K562 (cell line): ENCODE data around the gene GABARAPL2. TPM values are rescaled to one million over a fixed set of nuclear protein-coding genes. Genes with fewer than 3 reads are reported as not detected.

Source experiments
- ATF4 ChIP-seq: fragments of 450-650 bp; formaldehyde crosslinking; IDR thresholded peaks from 2 replicates; pipeline ENCODE4 v1.4.0; 2022; ENCODE audit warnings: mild to moderate bottlenecking, moderate library complexity
- CHD1 ChIP-seq: fragments of 200-600 bp; sonication (generic); IDR thresholded peaks from one replicate; pipeline ENCODE4 v1.6.1; 2012; ENCODE audit warnings: mild to moderate bottlenecking, moderate library complexity, low read length, inconsistent platforms
- CREB1 ChIP-seq, 2 experiments: sonication (generic) in 1 of 2; formaldehyde crosslinking in 1 of 2; IDR thresholded peaks; 2 replicates each; pipeline versions ENCODE4 v1.6.1 to v1.8.0; 2012 to 2022; ENCODE audit warnings: inconsistent platforms in 1 of 2, mild to moderate bottlenecking in 1 of 2, missing genetic modification reagents in 1 of 2, moderate library complexity in 1 of 2
- CSDE1 ChIP-seq, 2 experiments: fragments of 450-650 bp; IDR thresholded peaks; 2 replicates each; pipeline ENCODE4 v1.6.1; 2016; ENCODE audit warnings: mild to moderate bottlenecking in 1 of 2
- FOXK2 ChIP-seq, 2 experiments: fragments of 450-650 bp; IDR thresholded peaks in 1 of 2; conservative IDR thresholded peaks in 1 of 2; 2 replicates each; pipeline ENCODE4 v1.6.1; 2016; ENCODE audit warnings: low read depth in 2 of 2, mild to moderate bottlenecking in 1 of 2
- GMEB1 ChIP-seq: fragments of 250-450 bp; sonication (Bioruptor Pico); IDR thresholded peaks from 2 replicates; pipeline ENCODE4 v1.4.0; 2020; ENCODE audit warnings: mild to moderate bottlenecking
- HMBOX1 ChIP-seq: sonication (generic); IDR thresholded peaks from 2 replicates; pipeline ENCODE4 v1.6.1; 2016
- ILK ChIP-seq: fragments of 450-650 bp; IDR thresholded peaks from 2 replicates; pipeline ENCODE4 v1.6.1; 2016; ENCODE audit warnings: missing genetic modification characterization, low read depth, mild to moderate bottlenecking, missing compliant biosample characterization, moderate library complexity, borderline replicate concordance
- MBD1 ChIP-seq: fragments of 250-450 bp; sonication (Bioruptor Pico); IDR thresholded peaks from 2 replicates; pipeline ENCODE4 v1.8.0; 2022; ENCODE audit warnings: inconsistent platforms
- MXI1 ChIP-seq: IDR thresholded peaks from 2 replicates; pipeline ENCODE4 v1.6.1; 2011; ENCODE audit warnings: low read depth, mild to moderate bottlenecking, improper control_type of control experiment, low read length
- MYBL2 ChIP-seq, 2 experiments: fragments of 450-650 bp in 1 of 2; sonication (generic) in 1 of 2; formaldehyde crosslinking in 1 of 2; IDR thresholded peaks; 2 replicates each; pipeline versions ENCODE4 v1.6.1 to v1.8.1; 2017 to 2022; ENCODE audit warnings: borderline replicate concordance in 1 of 2, inconsistent platforms in 1 of 2, low read depth in 1 of 2, mild to moderate bottlenecking in 1 of 2, missing genetic modification reagents in 1 of 2, moderate library complexity in 1 of 2
- PHB ChIP-seq: fragments of 250-450 bp; sonication (Bioruptor Pico); IDR thresholded peaks from 2 replicates; pipeline ENCODE4 v1.5.0; 2021
- SRF ChIP-seq, 2 experiments: fragments of 250-450, 450-650 bp in 1 of 2; sonication (Bioruptor Pico) in 1 of 2; sonication (generic) in 1 of 2; formaldehyde crosslinking; IDR thresholded peaks; 2 replicates each; pipeline versions ENCODE4 v1.5.0 to v1.5.1; 2020 to 2022; ENCODE audit warnings: mild to moderate bottlenecking in 1 of 2, missing genetic modification reagents in 1 of 2
- TRIM24 ChIP-seq, 2 experiments: fragments of 450-650 bp; IDR thresholded peaks; 2 replicates each; pipeline ENCODE4 v1.6.1; 2016
- WHSC1 ChIP-seq: IDR thresholded peaks from one replicate; pipeline ENCODE4 v1.6.1; 2012; ENCODE audit warnings: low read length, control low read depth, inconsistent platforms
- ZBTB34 ChIP-seq: fragments of 250-450 bp; sonication (Bioruptor Pico); IDR thresholded peaks from 2 replicates; pipeline ENCODE4 v1.8.0; 2021; ENCODE audit warnings: mild to moderate bottlenecking, moderate library complexity
- ZFP1 ChIP-seq: fragments of 450-650 bp; formaldehyde crosslinking; IDR thresholded peaks from 2 replicates; pipeline ENCODE4 v1.4.0; 2020; ENCODE audit warnings: mild to moderate bottlenecking, mixed read lengths
- ZNF134 ChIP-seq: fragments of 250-450 bp; sonication (Bioruptor Pico); conservative IDR thresholded peaks from 2 replicates; pipeline ENCODE4 v1.4.0; 2020
- ZNF212 ChIP-seq: fragments of 450-650 bp; formaldehyde crosslinking; IDR thresholded peaks from 2 replicates; pipeline ENCODE4 v1.4.0; 2020; ENCODE audit warnings: mild to moderate bottlenecking
- ZNF282 ChIP-seq: sonication (generic); formaldehyde crosslinking; IDR thresholded peaks from 2 replicates; pipeline ENCODE4 v1.8.1; 2023; ENCODE audit warnings: missing genetic modification reagents
- ZNF316 ChIP-seq: fragments of 450-650 bp; IDR thresholded peaks from 2 replicates; pipeline ENCODE4 v1.6.1; 2016
- ZNF655 ChIP-seq: fragments of 250-450 bp; sonication (Bioruptor Pico); IDR thresholded peaks from 2 replicates; pipeline ENCODE4 v1.5.0; 2021
- ZSCAN29 ChIP-seq: fragments of 450-650 bp; IDR thresholded peaks from 2 replicates; pipeline ENCODE4 v1.6.1; 2017
- polyA plus RNA-seq, 8 experiments: library from polyadenylated mRNA; depleted of rRNA in 4 of 8; stranded (reverse) in 5 of 8; unstranded in 3 of 8; fragments of >200 nt; fragmentation: Nextera tagmentation in 2 of 8; fragmentation: Illumina TruSeq in 1 of 8; extraction: Ambion mirVana in 2 of 8; extraction: Trizol in 1 of 8; gene quantifications; 2 replicates each; pipeline versions ENCODE4 v1.2.1 to v1.2.3, GENCODE V29; 2011 to 2014; ENCODE audit warnings: inconsistent platforms in 1 of 8, missing spikeins in 1 of 8
- total RNA-seq, 7 experiments: library from RNA; depleted of rRNA in 6 of 7; stranded (reverse); fragments of >200 nt in 6 of 7; fragmentation: Illumina TruSeq in 2 of 7; extraction: Trizol in 2 of 7; gene quantifications; 2 replicates each; pipeline versions ENCODE4 v1.2.1 to v1.2.3, GENCODE V29; 2011 to 2021; ENCODE audit warnings: low replicate concordance in 1 of 7

GABARAPL2 gene
- total and polyA plus RNA-seq, 9 of the 15 experiments (the other 6 are each of a cell fraction or from before 2014, with no cell fraction given): 42.1 to 288 (median 91.8) TPM

GRCh38 chr16:75621170-75621477, 54.9 kb downstream of the GABARAPL2 start (continued):
- no peak for TF ChIP-seq ZNF655
- TF ChIP-seq ZNF282 (CRISPR knock-in tag): no peak
- no peak for TF ChIP-seq CREB1 (IDR thresholded peaks at IDR 0.05)
- no peak for TF ChIP-seq CREB1 (CRISPR knock-in tag; IDR thresholded peaks at IDR 0.05)
- peak; percentile 59; the same call in 1 of the 2 replicates for TF ChIP-seq ZNF134 (CRISPR knock-in tag)
- TF ChIP-seq ILK (tag): no peak
- TF ChIP-seq HMBOX1: no peak
- TF ChIP-seq ATF4 (CRISPR knock-in tag): peak; percentile 26; the same call in 1 of the 2 replicates
- no peak for TF ChIP-seq PHB (CRISPR knock-in tag)
- no peak for TF ChIP-seq ZNF316
- TF ChIP-seq ZNF212 (CRISPR knock-in tag): no peak
- TF ChIP-seq ZSCAN29: no peak
- no peak for TF ChIP-seq MBD1 (CRISPR knock-in tag)
- no peak for TF ChIP-seq GMEB1 (CRISPR knock-in tag)
- no peak for TF ChIP-seq MXI1
- TF ChIP-seq MYBL2 (IDR thresholded peaks at IDR 0.05; ENCODE audit: low read depth): no peak
- TF ChIP-seq MYBL2 (CRISPR knock-in tag; IDR thresholded peaks at IDR 0.05; ENCODE audit: borderline replicate concordance): no peak
- TF ChIP-seq CSDE1 (IDR thresholded peaks at IDR 0.05): no peak; a peak in 1 of 4 replicates
- TF ChIP-seq SRF (CRISPR knock-in tag; IDR thresholded peaks at IDR 0.05): no peak
- TF ChIP-seq ZBTB34 (CRISPR knock-in tag): no peak
- TF ChIP-seq TRIM24 (IDR thresholded peaks at IDR 0.05): peak; percentile 62 to 73
- no peak; a peak in 1 of 4 replicates for TF ChIP-seq FOXK2 (conservative IDR thresholded peaks at IDR 0.05 in 1 of 2, IDR thresholded peaks at IDR 0.05 in 1 of 2; ENCODE audit: low read depth in 2 of 2)
- TF ChIP-seq WHSC1: no peak
- TF ChIP-seq CHD1: no peak
- TF ChIP-seq ZFP1 (CRISPR knock-in tag): no peak
